Activated CD4-positive, alpha-beta T cell treated with anti-CD3 and anti-CD28 coated beads for 1 hour (primary cell): ENCODE results near the gene CCT7.
A peak's percentile ranks its signal among the peaks of the same experiment; 100 is the strongest.
"Not testable (repeated sequence)": the region's sequence is repeated elsewhere in the genome, so short reads cannot be mapped to it uniquely, and the experiment has no call there.

Experiments
- DNase-seq: peaks from one replicate; pipeline ENCODE4 v3.0.0-alpha.2; 2020

The CCT7 gene

GRCh38 chr2:73255907-73256617 lies 22.0 kb downstream of the CCT7 start:
- no peak for DNase-seq

GRCh38 chr2:73256618-73256922 lies 22.5 kb downstream of the CCT7 start:
- no peak for DNase-seq

GRCh38 chr2:73257021-73257420 lies 22.9 kb downstream of the CCT7 start:
- DNase-seq = no peak

- DNase-seq = no peak
These were observed 23.5 kb downstream of the CCT7 start for GRCh38 chr2:73257425-73258125.

- DNase-seq = no peak
These were observed 24.2 kb downstream of the CCT7 start for GRCh38 chr2:73258186-73258912.

- DNase-seq = no peak
These were observed 24.8 kb downstream of the CCT7 start for GRCh38 chr2:73258913-73259215.

- no peak for DNase-seq
These were observed 25.2 kb downstream of the CCT7 start for GRCh38 chr2:73259276-73259675.

GRCh38 chr2:73259704-73260337 lies 25.7 kb downstream of the CCT7 start:
- DNase-seq = no peak

GRCh38 chr2:73260338-73260984 lies 26.4 kb downstream of the CCT7 start:
- DNase-seq = no peak

- DNase-seq = no peak
These were observed 28.1 kb downstream of the CCT7 start for GRCh38 chr2:73262108-73262651.

- DNase-seq = not testable (repeated sequence)
These were observed 28.8 kb downstream of the CCT7 start for GRCh38 chr2:73262691-73263429.

- DNase-seq = no peak
These were observed 29.6 kb downstream of the CCT7 start for GRCh38 chr2:73263540-73264331.

GRCh38 chr2:73264332-73264606 lies 30.2 kb downstream of the CCT7 start:
- no peak for DNase-seq

GRCh38 chr2:73264783-73265182 lies 30.7 kb downstream of the CCT7 start:
- no peak for DNase-seq

- no peak for DNase-seq
These were observed 31.4 kb downstream of the CCT7 start for GRCh38 chr2:73265298-73266060.

GRCh38 chr2:73266061-73266901 lies 32.2 kb downstream of the CCT7 start:
- DNase-seq = no peak

- no peak for DNase-seq
These were observed 32.9 kb downstream of the CCT7 start for GRCh38 chr2:73267008-73267407.

- no peak for DNase-seq
These were observed 34.3 kb downstream of the CCT7 start for GRCh38 chr2:73268366-73268829.

GRCh38 chr2:73268830-73269685 lies 35.0 kb downstream of the CCT7 start:
- peak; percentile 64 for DNase-seq
